ENCODE results near the gene TM7SF2. TPM values are rescaled to one million over a fixed set of nuclear protein-coding genes. Genes with fewer than 3 reads are reported as not detected.

TM7SF2 gene
- total RNA-seq (10 to 100 TPM; 38.1 to 87.8 (median 69.5) TPM), polyA plus RNA-seq (10 to 100 TPM; 18.5 to 83.6 TPM)
- long read RNA-seq, donor 1, transcript TM7SF2-201 (10 exons, 1,722 nt), result major isoform, 42 of 78 reads
- long read RNA-seq, donor 1, partial matches to known transcripts, result 11 of 78 reads
- long read RNA-seq, donor 1, other reads (novel, unspliced or antisense), result 17 of 78 reads
- long read RNA-seq, donor 2, transcript TM7SF2-201 (10 exons, 1,722 nt), result major isoform, 128 of 192 reads
- long read RNA-seq, donor 2, partial matches to known transcripts, result 14 of 192 reads
- long read RNA-seq, donor 2, other reads (novel, unspliced or antisense), result 40 of 192 reads
- long read RNA-seq, donor 3, transcript TM7SF2-201 (10 exons, 1,722 nt), result major isoform, 192 of 297 reads
- long read RNA-seq, donor 3, transcript TM7SF2-217 (8 exons, 2,094 nt), result minor isoform, 5 of 297 reads
- long read RNA-seq, donor 3, partial matches to known transcripts, result 22 of 297 reads
- long read RNA-seq, donor 3, other reads (novel, unspliced or antisense), result 73 of 297 reads

DNA sequence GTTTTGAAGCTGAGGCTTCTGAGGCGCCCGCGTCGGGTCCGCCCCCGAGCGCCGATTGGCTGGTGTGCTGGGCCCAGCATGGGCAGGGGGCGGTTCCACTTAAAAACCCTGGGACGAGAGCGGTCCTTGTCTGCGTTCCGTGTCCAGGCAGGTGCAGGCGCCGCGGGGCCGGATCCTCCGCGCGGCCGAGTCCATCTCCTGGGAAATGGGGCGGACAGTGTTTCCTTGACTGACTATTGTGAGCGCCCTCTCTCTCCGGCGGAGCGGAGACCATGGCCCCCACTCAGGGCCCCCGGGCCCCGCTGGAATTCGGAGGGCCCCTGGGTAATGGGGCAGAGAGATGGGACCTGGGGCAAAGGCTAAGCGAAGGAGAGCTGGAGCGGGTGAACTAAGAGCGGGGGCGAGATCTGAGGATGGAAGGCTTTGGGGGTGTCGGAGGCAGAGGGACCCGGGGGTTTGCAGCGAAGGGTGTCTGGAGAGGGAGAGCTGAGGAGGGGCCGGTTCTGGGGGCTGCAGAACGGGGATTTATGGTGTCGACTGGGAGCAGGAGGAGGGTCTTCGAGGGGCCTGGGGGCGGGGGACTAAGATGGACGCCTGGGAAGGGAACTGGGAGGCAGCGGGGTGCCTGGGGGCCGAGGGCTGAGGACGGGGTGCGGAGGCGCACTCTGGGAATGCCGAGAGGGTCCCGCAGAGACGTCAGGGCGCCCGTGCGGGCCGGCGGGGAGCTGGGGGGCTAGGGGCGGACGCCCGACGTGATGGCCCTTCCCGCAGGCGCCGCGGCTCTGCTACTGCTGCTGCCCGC is at the start of gene TM7SF2:
TM7SF2 (plus strand) TSS at position 129 of the 802 bp plus-strand sequence; CDS start at position 273, 144 bp downstream.
- Histone ChIP-seq H3K9me3 (no peaks in the 10 kb centered on the region), H3K36me3 (peaks cover 0 to 46% (median 30%) of the 10 kb centered on the region in 9 donors), H3K4me1 (peaks cover 26 to 66% (median 50%) of the 10 kb centered on the region in 9 donors), H3K27ac (peak within 1 kb of the TSS; percentile 27 to 84 (median 74)), H3K27me3 (peaks cover 0 to 10% (median 0%) of the 10 kb centered on the region in 7 donors), H3K4me3 (peak within 1 kb of the TSS; percentile 38 to 75 (median 59))
- TF ChIP-seq, protein P1, sequence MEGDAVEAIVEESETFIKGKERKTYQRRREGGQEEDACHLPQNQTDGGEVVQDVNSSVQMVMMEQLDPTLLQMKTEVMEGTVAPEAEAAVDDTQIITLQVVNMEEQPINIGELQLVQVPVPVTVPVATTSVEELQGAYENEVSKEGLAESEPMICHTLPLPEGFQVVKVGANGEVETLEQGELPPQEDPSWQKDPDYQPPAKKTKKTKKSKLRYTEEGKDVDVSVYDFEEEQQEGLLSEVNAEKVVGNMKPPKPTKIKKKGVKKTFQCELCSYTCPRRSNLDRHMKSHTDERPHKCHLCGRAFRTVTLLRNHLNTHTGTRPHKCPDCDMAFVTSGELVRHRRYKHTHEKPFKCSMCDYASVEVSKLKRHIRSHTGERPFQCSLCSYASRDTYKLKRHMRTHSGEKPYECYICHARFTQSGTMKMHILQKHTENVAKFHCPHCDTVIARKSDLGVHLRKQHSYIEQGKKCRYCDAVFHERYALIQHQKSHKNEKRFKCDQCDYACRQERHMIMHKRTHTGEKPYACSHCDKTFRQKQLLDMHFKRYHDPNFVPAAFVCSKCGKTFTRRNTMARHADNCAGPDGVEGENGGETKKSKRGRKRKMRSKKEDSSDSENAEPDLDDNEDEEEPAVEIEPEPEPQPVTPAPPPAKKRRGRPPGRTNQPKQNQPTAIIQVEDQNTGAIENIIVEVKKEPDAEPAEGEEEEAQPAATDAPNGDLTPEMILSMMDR (IDR thresholded peaks at IDR 0.05), result no peak
- intact Hi-C loops (cut with DNase I), result loop anchor here in 5 of 10 donors (2.0 to 10.0 kb wide), 5 partner anchors 69 to 337 kb away; partner anchors contain the start of genes CAPN1 (in 2 of the 5), ARL2 (in 1 of the 5) and SF1 (in 1 of the 5)
- WGBS, 2 donors, result 0 to 1% methylated on average over 61 to 64 of the region's 64 CpGs
- ATAC-seq (peak; percentile 82 to 94 (median 92)), DNase-seq (peak; percentile 96)

DNA sequence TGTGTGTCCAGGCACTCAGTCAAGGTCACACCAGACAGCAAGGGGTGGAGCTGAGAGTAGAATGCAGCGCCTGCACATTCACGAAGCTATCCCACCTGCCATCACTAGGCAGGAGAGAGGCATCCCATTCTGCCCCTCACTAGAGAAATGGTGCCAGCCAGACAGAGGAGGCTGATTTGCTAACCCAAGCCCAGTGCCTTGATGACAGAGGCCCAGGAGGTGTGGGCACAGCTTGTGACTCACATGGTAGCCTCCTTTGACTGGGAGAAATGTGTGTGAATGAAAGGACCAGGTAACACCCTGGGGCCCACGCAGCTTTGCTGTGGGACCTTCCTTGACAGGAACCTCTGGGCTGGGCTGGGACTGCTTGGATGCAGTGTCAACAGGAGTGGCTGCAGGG is 48.1 kb upstream of the TM7SF2 start:
- 65 to 69% methylated on average over 3 of the region's 3 CpGs for WGBS, 2 donors
- Histone ChIP-seq H3K4me1 (no peaks in the 10 kb centered on the region), H3K9me3 (no peaks in the 10 kb centered on the region), H3K27ac (no peak overlapping the region), H3K36me3 (no peaks in the 10 kb centered on the region), H3K4me3 (no peak overlapping the region), H3K27me3 (peaks cover 0 to 8% (median 0%) of the 10 kb centered on the region in 7 donors)
- TF ChIP-seq, protein P1 (IDR thresholded peaks at IDR 0.05), result no peak
- DNase-seq (no peak), ATAC-seq (no peak)
- intact Hi-C loops (cut with DNase I), result no loop called here

DNA sequence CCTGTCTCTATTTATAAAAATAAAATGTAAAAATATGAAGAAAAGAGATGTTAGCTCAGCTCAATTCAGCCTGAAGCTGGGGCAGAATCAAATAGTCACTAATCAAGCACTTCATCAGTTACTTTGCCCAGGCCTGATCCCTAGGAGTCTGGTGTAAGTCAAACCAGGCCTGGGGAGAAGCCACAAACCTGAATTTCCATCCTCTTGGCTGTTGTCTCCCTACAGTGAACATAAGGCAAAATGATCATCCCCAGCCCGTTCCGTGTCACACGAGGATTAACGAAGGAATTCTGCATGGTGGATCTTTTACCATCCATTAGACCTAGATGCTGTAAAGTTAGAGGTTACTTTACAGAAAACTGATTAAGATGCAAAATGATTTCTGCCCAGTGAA is 46.8 kb upstream of the TM7SF2 start:
- WGBS, 2 donors, result 78 to 81% methylated on average over 4 of the region's 4 CpGs
- Histone ChIP-seq H3K36me3 (no peaks in the 10 kb centered on the region), H3K4me3 (no peak overlapping the region), H3K9me3 (no peaks in the 10 kb centered on the region), H3K4me1 (no peaks in the 10 kb centered on the region), H3K27ac (no peak overlapping the region), H3K27me3 (peaks cover 0 to 8% (median 0%) of the 10 kb centered on the region in 7 donors)
- DNase-seq (no peak), ATAC-seq (no peak)
- intact Hi-C loops (cut with DNase I), result no loop called here
- TF ChIP-seq, protein P1 (IDR thresholded peaks at IDR 0.05), result no peak

DNA sequence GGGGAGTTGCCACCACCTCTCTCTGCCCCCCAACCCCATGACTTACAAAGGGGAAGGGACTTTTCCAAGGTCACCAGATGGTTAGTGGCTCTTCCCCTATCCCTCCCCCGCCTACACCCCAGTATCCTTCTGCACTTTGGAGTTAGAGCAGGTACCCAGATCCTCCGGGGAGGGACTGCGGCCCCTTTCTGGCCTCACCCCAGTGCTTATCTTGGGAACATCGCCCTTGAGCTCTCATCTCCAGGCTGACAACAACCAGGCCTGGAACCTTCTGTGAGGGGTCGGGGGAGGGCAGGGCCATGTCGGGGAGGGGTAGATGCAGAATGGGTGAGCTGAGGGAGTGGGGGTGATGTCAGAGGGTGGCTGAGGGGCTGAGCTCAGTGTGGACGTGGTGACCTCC is 45.8 kb upstream of the TM7SF2 start:
- H3K27ac ChIP-seq, result no peak overlapping the region
- H3K36me3 ChIP-seq, result no peaks in the 10 kb centered on the region
- H3K4me1 ChIP-seq, result no peaks in the 10 kb centered on the region
- WGBS, 2 donors, result 42 to 56% methylated on average over 7 of the region's 7 CpGs
- ATAC-seq (no peak), DNase-seq (no peak)
- H3K27me3 ChIP-seq, result peaks cover 0 to 8% (median 0%) of the 10 kb centered on the region in 7 donors
- TF ChIP-seq, protein P1 (IDR thresholded peaks at IDR 0.05), result no peak
- no peaks in the 10 kb centered on the region for H3K9me3 ChIP-seq
- intact Hi-C loops (cut with DNase I), result no loop called here
- H3K4me3 ChIP-seq, result no peak overlapping the region
